Aorta (tissue), 5 donors: ENCODE results near the gene AR. TPM values are rescaled to one million over a fixed set of nuclear protein-coding genes. Genes with fewer than 3 reads are reported as not detected.

ENCODE experiments used
- ATAC-seq: fragments of 200-7000 bp; cut with Tn5 transposase; one replicate; pipeline ENCODE4 v1.9.1; 2022; ENCODE audit warnings: moderate library complexity; ENCODE audit not compliant: low FRiP score
- DNase-seq, 2 donors: peaks; one replicate each; pipeline ENCODE4 v3.0.0-alpha.2; 2020
- H3K27ac ChIP-seq, 2 donors: one replicate each; pipeline ENCODE4 v1.5.1; 2013; ENCODE audit warnings: low read length in 2 of 2, mild to moderate bottlenecking in 2 of 2, moderate library complexity in 2 of 2, control low read depth in 1 of 2, inconsistent platforms in 1 of 2, low read depth in 1 of 2
- H3K27me3 ChIP-seq, 2 donors: one replicate each; pipeline ENCODE4 v1.6.1; 2013; ENCODE audit warnings: control low read depth in 1 of 2, low read length in 1 of 2, mild to moderate bottlenecking in 1 of 2, moderate library complexity in 1 of 2; ENCODE audit not compliant: insufficient read depth in 2 of 2, control insufficient read depth in 1 of 2
- H3K36me3 ChIP-seq, 2 donors: one replicate each; pipeline ENCODE4 v1.6.1; 2013; ENCODE audit warnings: control low read depth in 1 of 2, low read length in 1 of 2, mild to moderate bottlenecking in 1 of 2; ENCODE audit not compliant: insufficient read depth in 2 of 2, control insufficient read depth in 1 of 2
- H3K4me1 ChIP-seq, 2 donors: one replicate each; pipeline ENCODE4 v1.6.1; 2013; ENCODE audit warnings: low read length in 2 of 2, control low read depth in 1 of 2, mild to moderate bottlenecking in 1 of 2, moderate library complexity in 1 of 2; ENCODE audit not compliant: insufficient read depth in 2 of 2, control insufficient read depth in 1 of 2
- H3K4me3 ChIP-seq, 2 donors: one replicate each; pipeline ENCODE4 v1.5.1; 2013; ENCODE audit warnings: low read length in 2 of 2, control low read depth in 1 of 2, mild to moderate bottlenecking in 1 of 2
- H3K9me3 ChIP-seq: one replicate; pipeline ENCODE4 v1.6.1; 2013; ENCODE audit warnings: mild to moderate bottlenecking, low read length; ENCODE audit not compliant: control insufficient read depth
- WGBS, 2 donors: extraction: QIAGEN DNeasy Blood & Tissue Kit; methylation state at CpG; one replicate each; pipeline ENCODE4 v1.1.7; 2013; 5-methylcytosine and 5-hydroxymethylcytosine counted together
- intact Hi-C, 2 donors: fragments of 100-400 bp; cut with DNase I; formaldehyde crosslinking; loops; one replicate each; pipeline versions ENCODE4 v1.14.2 to v1.15.0; 2022
- polyA plus RNA-seq, 2 donors: library from polyadenylated mRNA; stranded (reverse); fragments of 200-250 nt; gene quantifications; one replicate each; pipeline ENCODE4 v1.2.3, GENCODE V29; 2013
- total RNA-seq, 2 donors: library from RNA; stranded (reverse); fragmentation: NEBNext Ultra II Directional; extraction: Animal tissue kit (Norgen Biotek cat#: 25700); gene quantifications; one replicate each; pipeline ENCODE4 v1.2.1, GENCODE V29; 2021
- donor health status: healthy with polysubstance abuse.
- donor health status: Bipolar disorder and iron deficiency.
- donor health status: DM: no; HTN: no; CAD: no.
- donor health status: DM: no; HTN: no; CAD: no.
- donor health status: DM: yes; HTN: yes; CAD: no.

The AR gene
- total and polyA plus RNA-seq, 4 donors = 1.6 to 17.9 (median 8.9) TPM

GRCh38 chrX:67555578-67556203 is 11.9 kb downstream of the AR start:
- Histone ChIP-seq H3K27ac (no peak overlapping the region), H3K9me3 (no peaks in the 10 kb centered on the region), H3K4me1 (no peaks in the 10 kb centered on the region), H3K36me3 (no peaks in the 10 kb centered on the region), H3K4me3 (no peak overlapping the region), H3K27me3 (no peaks in the 10 kb centered on the region)
- ATAC-seq = peak; percentile 57
- no peak for DNase-seq
- intact Hi-C loops = no loop called here
- WGBS, 2 donors = 35 to 52% methylated on average over 7 of the region's 7 CpGs

DNA sequence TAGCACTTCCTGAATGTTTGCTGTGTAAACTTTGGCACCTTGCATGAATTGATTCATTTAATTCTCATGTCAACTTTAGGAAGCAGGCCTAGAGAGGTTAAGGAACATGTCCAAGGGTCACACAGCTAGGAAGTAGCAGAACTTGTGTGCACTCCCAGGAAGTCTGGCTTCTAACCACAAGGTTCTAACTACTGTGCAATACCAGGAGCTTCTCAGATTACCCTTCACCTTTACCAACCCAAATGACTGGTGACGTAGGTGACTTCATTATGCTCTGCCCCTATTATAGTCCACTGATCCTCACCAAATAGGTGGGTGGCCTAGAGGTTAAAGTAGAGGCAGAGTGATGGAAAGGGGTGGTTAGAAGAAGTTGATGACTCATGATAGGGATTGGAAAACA is 14.4 kb downstream of the AR start:
- peaks cover 0 to 3% of the 10 kb centered on the region in 2 donors for H3K4me1 ChIP-seq
- no peak overlapping the region for H3K4me3 ChIP-seq
- ATAC-seq = no peak
- no peak overlapping the region for H3K27ac ChIP-seq
- H3K27me3 ChIP-seq = no peaks in the 10 kb centered on the region
- no peaks in the 10 kb centered on the region for H3K9me3 ChIP-seq
- intact Hi-C loops = no loop called here
- no peaks in the 10 kb centered on the region for H3K36me3 ChIP-seq
- WGBS, 2 donors = 82 to 92% methylated on average over 1 of the region's 1 CpG
- DNase-seq = no peak

DNA sequence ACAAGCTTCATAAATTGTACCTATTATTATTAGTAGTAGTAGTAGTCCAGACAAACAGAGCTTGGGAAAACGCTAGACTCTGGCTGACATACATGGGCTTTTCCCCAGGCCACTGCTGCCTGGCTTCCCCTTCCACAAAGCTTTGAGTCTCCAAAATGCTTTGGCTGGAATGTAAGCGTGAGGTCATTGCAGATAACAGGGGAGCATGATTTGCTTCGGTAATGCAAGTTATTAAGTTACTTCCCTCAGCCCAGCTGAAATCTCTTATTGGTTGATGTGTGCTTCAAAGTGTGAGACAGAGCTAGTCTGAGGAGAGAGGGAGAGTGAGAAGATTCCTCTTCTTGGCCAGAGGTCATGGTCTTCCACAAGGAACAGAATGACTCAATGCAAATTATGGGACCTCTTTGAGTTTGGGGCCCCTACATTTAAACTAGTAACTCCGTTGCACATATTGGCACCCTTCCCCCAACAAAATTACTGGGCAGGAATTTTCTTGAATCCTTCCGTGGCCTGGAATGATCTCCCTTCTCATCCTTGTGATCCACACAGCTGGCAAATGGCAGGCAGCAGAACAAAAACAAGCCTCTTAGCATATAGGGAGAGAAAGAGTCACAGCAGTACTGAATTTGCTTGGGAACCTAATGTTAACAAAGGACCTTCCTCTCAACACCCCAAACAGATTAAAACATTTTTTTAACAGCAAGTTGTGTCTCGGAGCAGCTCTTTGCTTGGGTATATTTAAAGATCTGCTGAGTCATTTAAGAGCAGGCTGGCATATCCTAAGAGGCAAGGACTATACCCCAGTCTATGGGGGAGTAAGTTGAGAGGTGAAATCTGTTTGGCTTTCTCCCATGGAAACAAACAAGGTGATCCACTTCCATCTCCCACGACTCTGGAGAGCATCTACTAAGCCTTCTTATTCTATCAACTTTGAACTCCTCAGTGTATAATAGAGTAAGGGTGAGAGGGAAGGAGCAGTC is 19.9 kb downstream of the AR start:
- whole genome bisulfite sequencing, 2 donors = 7 to 22% methylated on average over 7 of the region's 7 CpGs
- Histone ChIP-seq H3K4me1 (peaks cover 1 to 8% of the 10 kb centered on the region in 2 donors), H3K27ac (peak overlapping the region; percentile 43 to 68), H3K36me3 (no peaks in the 10 kb centered on the region), H3K9me3 (no peaks in the 10 kb centered on the region), H3K27me3 (no peaks in the 10 kb centered on the region), H3K4me3 (no peak overlapping the region)
- peak; percentile 78 for ATAC-seq
- no peak for DNase-seq
- intact Hi-C loops = no loop called here

DNA sequence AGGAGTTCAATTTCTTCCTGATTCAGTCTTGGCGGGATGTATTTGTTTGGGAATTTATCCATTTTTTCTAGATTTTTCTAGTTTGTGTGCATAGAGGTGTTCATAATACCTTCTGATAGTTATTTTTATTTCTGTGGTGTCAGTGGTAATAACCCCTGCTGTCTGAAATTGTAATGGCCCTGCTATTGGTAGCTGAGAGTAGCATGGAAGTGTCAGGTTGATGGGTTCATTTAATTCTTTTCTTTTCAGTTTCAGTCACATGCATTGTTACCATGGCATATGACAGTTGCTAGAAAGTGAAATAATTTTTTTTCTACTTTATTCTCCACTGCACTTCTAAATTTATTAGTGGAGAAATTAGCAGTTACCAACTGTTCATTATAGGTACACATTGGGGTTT is 20.7 kb downstream of the AR start:
- Histone ChIP-seq H3K4me3 (no peak overlapping the region), H3K36me3 (no peaks in the 10 kb centered on the region), H3K27ac (no peak overlapping the region), H3K9me3 (no peaks in the 10 kb centered on the region), H3K4me1 (peaks cover 1 to 8% of the 10 kb centered on the region in 2 donors), H3K27me3 (no peaks in the 10 kb centered on the region)
- intact Hi-C loops = no loop called here
- 86 to 96% methylated on average over 1 of the region's 1 CpG for WGBS, 2 donors
- ATAC-seq (no peak), DNase-seq (no peak)

GRCh38 chrX:67568769-67569168 is 24.9 kb downstream of the AR start:
- ATAC-seq (no peak), DNase-seq (no peak)
- Histone ChIP-seq H3K27ac (no peak overlapping the region), H3K27me3 (no peaks in the 10 kb centered on the region), H3K4me3 (no peak overlapping the region), H3K9me3 (no peaks in the 10 kb centered on the region), H3K4me1 (peaks cover 1 to 8% of the 10 kb centered on the region in 2 donors), H3K36me3 (no peaks in the 10 kb centered on the region)
- intact Hi-C loops = no loop called here
- WGBS, 2 donors = 53 to 61% methylated on average over 5 of the region's 5 CpGs

- no peaks in the 10 kb centered on the region for H3K9me3 ChIP-seq
- no peaks in the 10 kb centered on the region for H3K36me3 ChIP-seq
- ATAC-seq = no peak
- H3K27ac ChIP-seq = no peak overlapping the region
- H3K4me3 ChIP-seq = no peak overlapping the region
- intact Hi-C loops = no loop called here
- no peak for DNase-seq
- no peaks in the 10 kb centered on the region for H3K27me3 ChIP-seq
- peaks cover 1 to 5% of the 10 kb centered on the region in 2 donors for H3K4me1 ChIP-seq
Observed at GRCh38 chrX:67570839-67571238, 27.0 kb downstream of the AR start.

DNA sequence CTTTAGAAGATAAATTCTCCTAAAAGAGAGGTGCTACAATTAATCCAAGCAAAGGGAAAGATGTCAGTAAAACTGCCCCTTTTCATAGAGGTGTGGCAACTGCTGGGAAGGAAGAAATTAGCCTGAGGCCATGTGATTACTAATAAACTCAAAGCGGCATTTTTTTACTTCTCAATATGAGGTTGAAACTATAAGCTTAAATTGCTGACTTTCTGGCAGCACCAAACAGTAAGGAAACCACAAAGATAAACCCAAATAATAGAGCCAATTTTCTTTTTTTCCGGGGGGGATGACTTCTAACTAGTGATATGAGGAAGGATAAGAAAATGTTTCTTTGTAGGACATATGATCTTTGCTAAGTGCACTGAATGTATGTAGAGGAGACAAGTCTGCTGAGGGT is 30.9 kb downstream of the AR start:
- no peaks in the 10 kb centered on the region for H3K9me3 ChIP-seq
- 52 to 60% methylated on average over 2 of the region's 2 CpGs for WGBS, 2 donors

DNA sequence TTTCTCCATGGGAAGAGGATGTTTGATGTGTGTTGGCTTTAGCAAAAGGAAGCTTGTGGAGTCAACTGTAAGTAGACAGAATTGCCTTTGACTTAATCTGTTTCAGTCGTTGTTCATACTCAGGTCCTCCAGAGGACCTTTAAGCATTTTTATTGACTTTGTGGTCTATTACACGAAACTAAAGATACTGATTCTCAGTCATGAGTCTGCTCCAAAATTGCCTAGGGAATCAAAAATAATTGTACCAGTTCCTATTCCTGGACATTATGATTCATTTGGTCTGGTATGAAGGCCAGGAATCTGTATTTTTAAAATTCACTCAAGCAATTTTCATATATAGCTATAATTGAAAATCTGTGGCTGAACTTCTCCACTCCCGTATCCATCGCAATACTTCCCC is 38.6 kb downstream of the AR start:
- DNase-seq = no peak
- Histone ChIP-seq H3K27me3 (no peaks in the 10 kb centered on the region), H3K36me3 (no peaks in the 10 kb centered on the region), H3K9me3 (no peaks in the 10 kb centered on the region), H3K4me1 (peaks cover 0 to 3% of the 10 kb centered on the region in 2 donors), H3K4me3 (no peak overlapping the region), H3K27ac (no peak overlapping the region)
- intact Hi-C loops = no loop called here
- 51 to 54% methylated on average over 4 of the region's 4 CpGs for WGBS, 2 donors
- ATAC-seq = no peak

More for the DNA sequence above, 30.9 kb downstream of the AR start:
- H3K4me3 ChIP-seq = no peak overlapping the region
- peaks cover 0 to 5% of the 10 kb centered on the region in 2 donors for H3K4me1 ChIP-seq
- ATAC-seq (no peak), DNase-seq (no peak)
- H3K36me3 ChIP-seq = no peaks in the 10 kb centered on the region
- H3K27ac ChIP-seq = no peak overlapping the region
- H3K27me3 ChIP-seq = no peaks in the 10 kb centered on the region
- intact Hi-C loops = no loop called here

DNA sequence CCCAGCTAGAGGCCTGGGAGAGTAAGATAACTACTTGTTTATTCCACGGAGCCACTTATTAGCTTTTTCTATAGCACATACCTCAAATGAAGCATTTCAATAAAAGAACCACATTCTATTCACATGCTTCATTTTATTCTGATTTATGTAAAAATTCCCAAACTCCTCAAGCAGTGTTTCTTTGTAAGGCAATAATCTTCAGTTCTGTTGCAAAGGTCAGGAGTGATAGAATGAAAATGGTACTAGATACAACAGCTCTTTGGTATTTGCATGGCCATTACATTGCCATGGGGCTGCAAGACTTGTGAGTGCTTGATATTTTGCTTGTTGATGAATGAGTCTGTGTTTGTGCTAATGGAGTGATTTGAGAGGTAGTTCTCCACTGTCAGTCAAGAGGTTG is 39.4 kb downstream of the AR start:
- no peaks in the 10 kb centered on the region for H3K36me3 ChIP-seq
- DNase-seq = no peak
- no peak overlapping the region for H3K27ac ChIP-seq
- intact Hi-C loops = no loop called here
- H3K9me3 ChIP-seq = no peaks in the 10 kb centered on the region
- peaks cover 0 to 3% of the 10 kb centered on the region in 2 donors for H3K4me1 ChIP-seq
- WGBS, 2 donors = 57 to 95% methylated on average over 1 of the region's 1 CpG
- no peak overlapping the region for H3K4me3 ChIP-seq
- no peaks in the 10 kb centered on the region for H3K27me3 ChIP-seq
- ATAC-seq = no peak
